ENCODE measurements around the gene SPOCK1.

Gene SPOCK1

GRCh38 chr5:137174196-137174595 lies 324.9 kb downstream of the SPOCK1 start:
- Histone ChIP-seq H3K9ac (no peak overlapping the region), H3K4me1 (ENCODE audit: low read depth, poor library complexity, severe bottlenecking) (no peaks in the 10 kb centered on the region), H2AFZ (ENCODE audit: low read depth) (no peak overlapping the region), H3K36me3 (ENCODE audit: insufficient read depth) (no peaks in the 10 kb centered on the region), H4K20me1 (ENCODE audit: insufficient read depth) (no peaks in the 10 kb centered on the region), H3K4me2 (no peak overlapping the region), H3K27ac (no peak overlapping the region), H3K27me3 (ENCODE audit: insufficient read depth, low read depth) (no peaks in the 10 kb centered on the region), H3K4me3 (IDR thresholded peaks at IDR 0.05; ENCODE audit: insufficient read depth, low read depth, low read length) (no peak overlapping the region), H3K79me2 (ENCODE audit: insufficient read depth, low read depth) (no peaks in the 10 kb centered on the region)
- no peak for TF ChIP-seq CTCF (conservative IDR thresholded peaks at IDR 0.05; ENCODE audit: low read depth, low read length)

GRCh38 chr5:137172258-137172657 lies 326.9 kb downstream of the SPOCK1 start:
- Histone ChIP-seq H3K27ac (no peak overlapping the region), H3K4me2 (no peak overlapping the region), H3K4me3 (IDR thresholded peaks at IDR 0.05; ENCODE audit: insufficient read depth, low read depth, low read length) (no peak overlapping the region), H3K4me1 (ENCODE audit: low read depth, poor library complexity, severe bottlenecking) (no peaks in the 10 kb centered on the region), H3K79me2 (ENCODE audit: insufficient read depth, low read depth) (no peaks in the 10 kb centered on the region), H3K27me3 (ENCODE audit: insufficient read depth, low read depth) (no peaks in the 10 kb centered on the region), H2AFZ (ENCODE audit: low read depth) (no peak overlapping the region), H3K9ac (no peak overlapping the region), H4K20me1 (ENCODE audit: insufficient read depth) (no peaks in the 10 kb centered on the region), H3K36me3 (ENCODE audit: insufficient read depth) (no peaks in the 10 kb centered on the region)
- TF ChIP-seq CTCF (conservative IDR thresholded peaks at IDR 0.05; ENCODE audit: low read depth, low read length), result no peak

GRCh38 chr5:137167187-137167586 lies 331.9 kb downstream of the SPOCK1 start:
- no peak overlapping the region for H2AFZ ChIP-seq (ENCODE audit: low read depth)
- no peak overlapping the region for H3K27ac ChIP-seq
- H3K27me3 ChIP-seq (ENCODE audit: insufficient read depth, low read depth), result no peaks in the 10 kb centered on the region
- no peaks in the 10 kb centered on the region for H3K79me2 ChIP-seq (ENCODE audit: insufficient read depth, low read depth)
- no peaks in the 10 kb centered on the region; the same call in 1 of the 2 replicates for H3K36me3 ChIP-seq (ENCODE audit: insufficient read depth)
- TF ChIP-seq CTCF (conservative IDR thresholded peaks at IDR 0.05; ENCODE audit: low read depth, low read length), result no peak
- no peak overlapping the region for H3K4me2 ChIP-seq
- H3K4me1 ChIP-seq (ENCODE audit: low read depth, poor library complexity, severe bottlenecking), result no peaks in the 10 kb centered on the region
- H3K9ac ChIP-seq, result no peak overlapping the region
- no peaks in the 10 kb centered on the region for H4K20me1 ChIP-seq (ENCODE audit: insufficient read depth)
- no peak overlapping the region for H3K4me3 ChIP-seq (IDR thresholded peaks at IDR 0.05; ENCODE audit: insufficient read depth, low read depth, low read length)

GRCh38 chr5:137164961-137165360 lies 334.2 kb downstream of the SPOCK1 start:
- H3K27ac ChIP-seq, result no peak overlapping the region
- TF ChIP-seq CTCF (conservative IDR thresholded peaks at IDR 0.05; ENCODE audit: low read depth, low read length), result no peak
- no peaks in the 10 kb centered on the region; the same call in 1 of the 2 replicates for H3K36me3 ChIP-seq (ENCODE audit: insufficient read depth)
- H3K9ac ChIP-seq, result no peak overlapping the region
- no peaks in the 10 kb centered on the region for H3K79me2 ChIP-seq (ENCODE audit: insufficient read depth, low read depth)
- H3K27me3 ChIP-seq (ENCODE audit: insufficient read depth, low read depth), result no peaks in the 10 kb centered on the region
- no peak overlapping the region for H3K4me3 ChIP-seq (IDR thresholded peaks at IDR 0.05; ENCODE audit: insufficient read depth, low read depth, low read length)
- no peaks in the 10 kb centered on the region for H4K20me1 ChIP-seq (ENCODE audit: insufficient read depth)
- no peak overlapping the region for H3K4me2 ChIP-seq
- no peaks in the 10 kb centered on the region for H3K4me1 ChIP-seq (ENCODE audit: low read depth, poor library complexity, severe bottlenecking)
- H2AFZ ChIP-seq (ENCODE audit: low read depth), result no peak overlapping the region
